ENCODE measurements around the gene SNRNP48. TPM values are rescaled to one million over a fixed set of nuclear protein-coding genes. Genes with fewer than 3 reads are reported as not detected.

Gene SNRNP48
- total RNA-seq, 1 donor from 2014 or later, result 9.7 TPM

GRCh38 chr6:7617801-7618764, 28.1 kb downstream of the SNRNP48 start:
- no peak for DNase-seq (ENCODE audit: low spot score)
- peaks cover 2% of the 10 kb centered on the region for H3K36me3 Mint-ChIP-seq (ENCODE audit: low read depth)
- TF ChIP-seq CTCF (IDR thresholded peaks at IDR 0.05), result peak; percentile 40
- peaks cover 19% of the 10 kb centered on the region for H3K4me1 Mint-ChIP-seq (ENCODE audit: low read depth)
- H3K9me3 Mint-ChIP-seq (ENCODE audit: low read depth), result no peaks in the 10 kb centered on the region
- peak overlapping the region; percentile 42 for H3K27ac Mint-ChIP-seq (ENCODE audit: unreplicated experiment)
- peak overlapping the region; percentile 16 for H3K4me3 Mint-ChIP-seq (ENCODE audit: unreplicated experiment)
- H3K27me3 Mint-ChIP-seq (ENCODE audit: low read depth), result no peaks in the 10 kb centered on the region

GRCh38 chr6:7621761-7622160, 31.8 kb downstream of the SNRNP48 start:
- no peak for TF ChIP-seq CTCF (IDR thresholded peaks at IDR 0.05)
- no peaks in the 10 kb centered on the region for H3K27me3 Mint-ChIP-seq (ENCODE audit: low read depth)
- H3K27ac Mint-ChIP-seq (ENCODE audit: unreplicated experiment), result no peak overlapping the region
- no peak overlapping the region for H3K4me3 Mint-ChIP-seq (ENCODE audit: unreplicated experiment)
- no peak for DNase-seq (ENCODE audit: low spot score)
- no peaks in the 10 kb centered on the region for H3K9me3 Mint-ChIP-seq (ENCODE audit: low read depth)
- H3K36me3 Mint-ChIP-seq (ENCODE audit: low read depth), result no peaks in the 10 kb centered on the region
- peaks cover 14% of the 10 kb centered on the region for H3K4me1 Mint-ChIP-seq (ENCODE audit: low read depth)

- DNase-seq (ENCODE audit: low spot score), result no peak
- no peaks in the 10 kb centered on the region for H3K27me3 Mint-ChIP-seq (ENCODE audit: low read depth)
- peaks cover 4% of the 10 kb centered on the region for H3K4me1 Mint-ChIP-seq (ENCODE audit: low read depth)
- no peak overlapping the region for H3K27ac Mint-ChIP-seq (ENCODE audit: unreplicated experiment)
- H3K36me3 Mint-ChIP-seq (ENCODE audit: low read depth), result peaks cover 2% of the 10 kb centered on the region
- peak; percentile 50 for TF ChIP-seq CTCF (IDR thresholded peaks at IDR 0.05)
- no peak overlapping the region for H3K4me3 Mint-ChIP-seq (ENCODE audit: unreplicated experiment)
- peaks cover 3% of the 10 kb centered on the region for H3K9me3 Mint-ChIP-seq (ENCODE audit: low read depth)
Measured at GRCh38 chr6:7624796-7625710, 35.1 kb downstream of the SNRNP48 start.

GRCh38 chr6:7628479-7628878, 38.5 kb downstream of the SNRNP48 start:
- Mint-ChIP-seq H3K27me3 (ENCODE audit: low read depth) (no peaks in the 10 kb centered on the region), H3K27ac (ENCODE audit: unreplicated experiment) (no peak overlapping the region), H3K9me3 (ENCODE audit: low read depth) (peaks cover 8% of the 10 kb centered on the region), H3K4me1 (ENCODE audit: low read depth) (peaks cover 4% of the 10 kb centered on the region), H3K36me3 (ENCODE audit: low read depth) (peaks cover 2% of the 10 kb centered on the region), H3K4me3 (ENCODE audit: unreplicated experiment) (no peak overlapping the region)
- TF ChIP-seq CTCF (IDR thresholded peaks at IDR 0.05), result no peak
- no peak for DNase-seq (ENCODE audit: low spot score)

- Mint-ChIP-seq H3K4me3 (ENCODE audit: unreplicated experiment) (no peak overlapping the region), H3K27me3 (ENCODE audit: low read depth) (no peaks in the 10 kb centered on the region), H3K27ac (ENCODE audit: unreplicated experiment) (no peak overlapping the region), H3K9me3 (ENCODE audit: low read depth) (peaks cover 8% of the 10 kb centered on the region), H3K36me3 (ENCODE audit: low read depth) (peaks cover 2% of the 10 kb centered on the region), H3K4me1 (ENCODE audit: low read depth) (peaks cover 4% of the 10 kb centered on the region)
- TF ChIP-seq CTCF (IDR thresholded peaks at IDR 0.05), result no peak
- DNase-seq (ENCODE audit: low spot score), result no peak
Measured at GRCh38 chr6:7628909-7629308, 38.9 kb downstream of the SNRNP48 start.
